HEK293 (cell line): ENCODE data around the gene HNRNPM.

Experiments used
- CTCF ChIA-PET: fragments of 350-600 bp; formaldehyde crosslinking; extraction: SDS; loops from one replicate; lab custom pipeline; 2021; ENCODE audit warnings: antibody characterized with exemption; lab: Yijun Ruan, JAX
- POLR2A ChIA-PET: fragments of 300-600 bp; formaldehyde crosslinking; extraction: SDS; loops from one replicate; lab custom pipeline; 2020; ENCODE audit warnings: antibody characterized with exemption, inconsistent platforms; lab: Yijun Ruan, JAX
- H3K27ac ChIP-seq: fragments of 200-500 bp; sonication (Bioruptor generic); 2 replicates; pipeline ENCODE4 v1.5.1; 2014; ENCODE audit warnings: low read depth, low read length, control low read depth, inconsistent platforms; ENCODE audit errors: extremely low read depth
- H3K36me3 ChIP-seq, 2 experiments: fragments of 200-500 bp in 1 of 2; sonication (Bioruptor generic) in 1 of 2; 1 replicate in 1 of 2; 2 replicates in 1 of 2; pipeline ENCODE4 v1.5.1; 2014 to 2017; ENCODE audit warnings: inconsistent platforms in 2 of 2, low read length in 2 of 2; ENCODE audit not compliant: control insufficient read depth in 2 of 2, insufficient read depth in 1 of 2
- H3K4me1 ChIP-seq: fragments of 200-500 bp; sonication (Bioruptor generic); 2 replicates; pipeline ENCODE4 v1.5.1; 2014; ENCODE audit warnings: mild to moderate bottlenecking, low read length, inconsistent platforms; ENCODE audit not compliant: control insufficient read depth, insufficient read depth
- H3K4me3 ChIP-seq: 2 replicates; pipeline ENCODE4 v1.5.1; 2011; ENCODE audit warnings: low read depth, mild to moderate bottlenecking, control low read depth, low read length, moderate library complexity
- H3K9me3 ChIP-seq: fragments of 200-500 bp; sonication (Bioruptor generic); 2 replicates; pipeline ENCODE4 v1.5.1; 2014; ENCODE audit warnings: low read depth, low read length, inconsistent platforms; ENCODE audit not compliant: control insufficient read depth, insufficient read depth
- BCL11A ChIP-seq: fragments of 450-650 bp; formaldehyde crosslinking; IDR thresholded peaks from 2 replicates; pipeline ENCODE4 v1.5.1; 2016; ENCODE audit warnings: low read depth, missing biosample characterization, missing genetic modification characterization
- FEZF1 ChIP-seq: fragments of 450-650 bp; formaldehyde crosslinking; IDR thresholded peaks from 2 replicates; pipeline ENCODE4 v1.5.1; 2016; ENCODE audit warnings: missing biosample characterization, missing genetic modification characterization
- GLIS2 ChIP-seq: fragments of 450-650 bp; formaldehyde crosslinking; IDR thresholded peaks from 2 replicates; pipeline ENCODE4 v1.5.1; 2016; ENCODE audit warnings: missing biosample characterization, missing genetic modification characterization
- KLF7 ChIP-seq: fragments of 450-650 bp; formaldehyde crosslinking; IDR thresholded peaks from 2 replicates; pipeline ENCODE4 v1.5.1; 2016; ENCODE audit warnings: missing biosample characterization, missing genetic modification characterization, borderline replicate concordance
- ZBTB17 ChIP-seq: fragments of 450-650 bp; formaldehyde crosslinking; IDR thresholded peaks from 2 replicates; pipeline ENCODE4 v1.5.1; 2016; ENCODE audit warnings: missing biosample characterization, missing genetic modification characterization
- ZBTB21 ChIP-seq: fragments of 450-650 bp; formaldehyde crosslinking; IDR thresholded peaks from 2 replicates; pipeline ENCODE4 v1.5.1; 2017; ENCODE audit warnings: missing biosample characterization, missing genetic modification characterization
- ZFP41 ChIP-seq: fragments of 450-650 bp; formaldehyde crosslinking; IDR thresholded peaks from 2 replicates; pipeline ENCODE4 v1.5.1; 2016; ENCODE audit warnings: missing biosample characterization, missing genetic modification characterization, borderline replicate concordance
- ZNF248 ChIP-seq: fragments of 450-650 bp; formaldehyde crosslinking; IDR thresholded peaks from 2 replicates; pipeline ENCODE4 v1.5.1; 2017; ENCODE audit warnings: missing biosample characterization, missing genetic modification characterization
- ZNF341 ChIP-seq: fragments of 450-650 bp; formaldehyde crosslinking; IDR thresholded peaks from 2 replicates; pipeline ENCODE4; 2016; ENCODE audit warnings: low read depth, missing biosample characterization, missing genetic modification characterization
- ZNF37A ChIP-seq: fragments of 450-650 bp; IDR thresholded peaks from 2 replicates; pipeline ENCODE4 v1.5.1; 2018; ENCODE audit warnings: missing biosample characterization, missing genetic modification characterization
- ZNF391 ChIP-seq: fragments of 450-650 bp; formaldehyde crosslinking; IDR thresholded peaks from 2 replicates; pipeline ENCODE4 v1.5.1; 2016; ENCODE audit warnings: low read depth, missing biosample characterization, missing genetic modification characterization, borderline replicate concordance
- ZNF473 ChIP-seq: fragments of 450-650 bp; formaldehyde crosslinking; IDR thresholded peaks from 2 replicates; pipeline ENCODE4 v1.5.1; 2017; ENCODE audit warnings: missing biosample characterization, missing genetic modification characterization
- ZNF510 ChIP-seq: fragments of 450-650 bp; formaldehyde crosslinking; IDR thresholded peaks from 2 replicates; pipeline ENCODE4 v1.5.1; 2018; ENCODE audit warnings: mild to moderate bottlenecking, missing genetic modification characterization, missing biosample characterization; ENCODE audit not compliant: insufficient replicate concordance
- ZNF521 ChIP-seq: fragments of 450-650 bp; formaldehyde crosslinking; IDR thresholded peaks from 2 replicates; pipeline ENCODE4 v1.5.1; 2017; ENCODE audit warnings: missing biosample characterization, mild to moderate bottlenecking, missing genetic modification characterization
- ZNF600 ChIP-seq: fragments of 450-650 bp; formaldehyde crosslinking; IDR thresholded peaks from 2 replicates; pipeline ENCODE4 v1.5.1; 2016; ENCODE audit warnings: missing biosample characterization, missing genetic modification characterization
- ZNF624 ChIP-seq: fragments of 450-650 bp; formaldehyde crosslinking; IDR thresholded peaks from 2 replicates; pipeline ENCODE4 v1.5.1; 2017; ENCODE audit warnings: missing biosample characterization, missing genetic modification characterization
- ZNF707 ChIP-seq: fragments of 450-650 bp; formaldehyde crosslinking; IDR thresholded peaks from 2 replicates; pipeline ENCODE4 v1.5.1; 2016; ENCODE audit warnings: missing biosample characterization, missing genetic modification characterization
- ZNF791 ChIP-seq: fragments of 450-650 bp; formaldehyde crosslinking; IDR thresholded peaks from 2 replicates; pipeline ENCODE4 v1.5.1; 2016; ENCODE audit warnings: missing biosample characterization, missing genetic modification characterization
- TF ChIP-seq, protein P1 (sequence below): fragments of 450-650 bp; formaldehyde crosslinking; IDR thresholded peaks from 2 replicates; pipeline ENCODE4 v1.5.1; 2016; ENCODE audit warnings: missing biosample characterization, missing genetic modification characterization
- TF ChIP-seq, protein P2 (sequence below): fragments of 450-650 bp; formaldehyde crosslinking; IDR thresholded peaks from 2 replicates; pipeline ENCODE4 v1.5.1; 2016; ENCODE audit warnings: missing biosample characterization, missing genetic modification characterization
- TF ChIP-seq, protein P3 (sequence below): fragments of 450-650 bp; formaldehyde crosslinking; IDR thresholded peaks from 2 replicates; pipeline ENCODE4 v1.5.1; 2016; ENCODE audit warnings: missing biosample characterization, missing genetic modification characterization

HNRNPM gene

DNA sequence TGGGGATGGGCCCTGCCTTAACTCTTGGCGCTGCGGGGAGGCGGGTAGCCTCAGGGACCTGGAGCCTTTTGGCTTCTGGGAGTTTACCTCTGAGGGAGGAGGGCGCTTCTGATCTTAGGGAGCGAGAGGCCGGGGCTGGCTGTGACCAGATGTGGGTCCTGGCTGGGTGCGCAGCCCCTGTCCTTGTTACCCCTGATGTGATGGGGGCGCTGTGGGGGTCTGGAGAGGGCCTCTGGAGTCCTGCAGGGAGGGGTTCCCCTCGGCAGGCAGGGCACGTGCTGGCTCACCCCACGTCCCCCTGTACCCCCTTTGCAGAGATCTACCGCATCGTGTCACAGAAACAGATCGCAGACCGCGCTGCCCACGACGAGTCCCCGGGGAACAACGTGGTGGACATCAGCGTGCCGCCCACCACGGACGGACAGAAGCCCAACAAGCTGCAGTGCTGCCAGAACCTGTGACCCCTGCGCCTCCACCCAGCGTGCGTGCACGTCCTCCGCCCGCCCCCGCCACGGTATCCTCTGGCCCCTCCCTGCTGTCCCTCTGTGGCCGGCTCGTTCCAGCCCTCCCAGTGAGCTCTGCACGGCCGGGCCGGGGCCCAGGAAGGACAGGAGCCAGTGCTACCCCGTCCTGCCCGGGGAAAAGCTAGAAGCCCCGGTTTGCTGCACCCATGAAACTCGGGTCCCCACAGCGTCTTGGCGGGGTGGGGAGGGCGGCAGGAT, 41.5 kb upstream of the HNRNPM start:
- POLR2A ChIA-PET, result no interaction called here
- Histone ChIP-seq H3K4me1 (no peaks in the 10 kb centered on the region), H3K27ac (no peak overlapping the region), H3K9me3 (no peaks in the 10 kb centered on the region), H3K36me3 (peaks cover 0 to 36% of the 10 kb centered on the region in 2 experiments; a peak in 2 of 3 replicates), H3K4me3 (no peak overlapping the region)
- CTCF ChIA-PET, result interaction anchor here (1.5 to 1.8 kb wide), 2 partner anchors 10 to 49 kb away, joined by 5 to 6 read pairs; partner anchors contain the start of gene MARCHF2
- TF ChIP-seq FEZF1 (tag by site-specific recombination) (no peak), ZFP41 (no peak), ZNF341 (tag by site-specific recombination) (no peak), ZNF791 (no peak), ZNF600 (no peak), ZNF510 (tag by site-specific recombination) (no peak), ZNF624 (tag by site-specific recombination) (no peak), ZNF473 (no peak), KLF7 (no peak), GLIS2 (no peak), ZBTB17 (no peak), ZNF707 (no peak), ZNF37A (tag by site-specific recombination) (no peak), ZNF521 (tag by site-specific recombination) (no peak), ZNF391 (tag by site-specific recombination) (no peak)
- TF ChIP-seq, protein P1, sequence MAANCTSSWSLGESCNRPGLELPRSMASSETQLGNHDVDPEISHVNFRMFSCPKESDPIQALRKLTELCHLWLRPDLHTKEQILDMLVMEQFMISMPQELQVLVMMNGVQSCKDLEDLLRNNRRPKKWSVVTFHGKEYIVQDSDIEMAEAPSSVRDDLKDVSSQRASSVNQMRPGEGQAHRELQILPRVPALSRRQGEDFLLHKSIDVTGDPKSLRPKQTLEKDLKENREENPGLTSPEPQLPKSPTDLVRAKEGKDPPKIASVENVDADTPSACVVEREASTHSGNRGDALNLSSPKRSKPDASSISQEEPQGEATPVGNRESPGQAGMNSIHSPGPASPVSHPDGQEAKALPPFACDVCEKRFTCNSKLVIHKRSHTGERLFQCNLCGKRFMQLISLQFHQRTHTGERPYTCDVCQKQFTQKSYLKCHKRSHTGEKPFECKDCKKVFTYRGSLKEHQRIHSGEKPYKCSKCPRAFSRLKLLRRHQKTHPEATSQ (tag by site-specific recombination), result no peak
- TF ChIP-seq, protein P2, sequence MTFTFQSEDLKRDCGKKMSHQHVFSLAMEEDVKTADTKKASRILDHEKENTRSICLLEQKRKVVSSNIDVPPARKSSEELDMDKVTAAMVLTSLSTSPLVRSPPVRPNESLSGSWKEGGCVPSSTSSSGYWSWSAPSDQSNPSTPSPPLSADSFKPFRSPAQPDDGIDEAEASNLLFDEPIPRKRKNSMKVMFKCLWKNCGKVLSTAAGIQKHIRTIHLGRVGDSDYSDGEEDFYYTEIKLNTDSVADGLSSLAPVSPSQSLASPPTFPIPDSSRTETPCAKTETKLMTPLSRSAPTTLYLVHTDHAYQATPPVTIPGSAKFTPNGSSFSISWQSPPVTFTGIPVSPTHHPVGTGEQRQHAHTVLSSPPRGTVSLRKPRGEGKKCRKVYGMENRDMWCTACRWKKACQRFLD, result no peak

GRCh38 chr19:8403820-8404109, 41.0 kb upstream of the HNRNPM start:
- peaks cover 0 to 36% of the 10 kb centered on the region in 2 experiments; a peak in 2 of 3 replicates for H3K36me3 ChIP-seq
- H3K4me3 ChIP-seq, result no peak overlapping the region
- H3K4me1 ChIP-seq, result no peaks in the 10 kb centered on the region
- POLR2A ChIA-PET, result no interaction called here
- CTCF ChIA-PET, result interaction anchor here (1.5 to 1.8 kb wide), 2 partner anchors 9 to 50 kb away, joined by 5 to 6 read pairs; partner anchors contain the start of gene MARCHF2
- H3K27ac ChIP-seq, result no peak overlapping the region
- TF ChIP-seq ZNF248 (no peak), ZNF707 (no peak), ZBTB21 (no peak), BCL11A (tag by site-specific recombination) (no peak)
- TF ChIP-seq, protein P3, sequence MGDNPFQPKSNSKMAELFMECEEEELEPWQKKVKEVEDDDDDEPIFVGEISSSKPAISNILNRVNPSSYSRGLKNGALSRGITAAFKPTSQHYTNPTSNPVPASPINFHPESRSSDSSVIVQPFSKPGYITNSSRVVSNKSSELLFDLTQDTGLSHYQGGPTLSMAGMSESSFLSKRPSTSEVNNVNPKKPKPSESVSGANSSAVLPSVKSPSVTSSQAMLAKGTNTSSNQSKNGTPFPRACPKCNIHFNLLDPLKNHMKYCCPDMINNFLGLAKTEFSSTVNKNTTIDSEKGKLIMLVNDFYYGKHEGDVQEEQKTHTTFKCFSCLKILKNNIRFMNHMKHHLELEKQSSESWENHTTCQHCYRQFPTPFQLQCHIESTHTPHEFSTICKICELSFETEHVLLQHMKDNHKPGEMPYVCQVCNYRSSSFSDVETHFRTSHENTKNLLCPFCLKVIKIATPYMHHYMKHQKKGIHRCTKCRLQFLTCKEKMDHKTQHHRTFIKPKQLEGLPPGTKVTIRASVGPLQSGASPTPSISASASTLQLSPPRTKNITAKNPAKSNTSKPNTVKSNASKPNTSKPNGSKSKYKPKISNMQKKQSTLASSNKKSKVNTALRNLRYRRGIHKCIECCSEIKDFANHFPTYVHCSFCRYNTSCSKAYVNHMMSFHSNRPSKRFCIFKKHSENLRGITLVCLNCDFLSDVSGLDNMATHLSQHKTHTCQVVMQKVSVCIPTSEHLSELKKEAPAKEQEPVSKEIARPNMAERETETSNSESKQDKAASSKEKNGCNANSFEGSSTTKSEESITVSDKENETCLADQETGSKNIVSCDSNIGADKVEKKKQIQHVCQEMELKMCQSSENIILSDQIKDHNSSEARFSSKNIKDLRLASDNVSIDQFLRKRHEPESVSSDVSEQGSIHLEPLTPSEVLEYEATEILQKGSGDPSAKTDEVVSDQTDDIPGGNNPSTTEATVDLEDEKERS (tag by site-specific recombination), result no peak
- H3K9me3 ChIP-seq, result no peaks in the 10 kb centered on the region
